SJCRH30 (cell line): ENCODE data around the gene CCDC172. TPM values are rescaled to one million over a fixed set of nuclear protein-coding genes. Genes with fewer than 3 reads are reported as not detected.
A peak's percentile ranks its signal among the peaks of the same experiment; 100 is the strongest.

Experiments used
- DNase-seq, 2 experiments: peaks; one replicate each; pipeline ENCODE4 v3.0.0-alpha.2; 2015 to 2020
- H3K27ac ChIP-seq: fragments of 250-450 bp; sonication (Bioruptor Pico); 2 replicates; pipeline ENCODE4 v1.5.1; 2020; ENCODE audit warnings: mild to moderate bottlenecking, moderate library complexity
- H3K27me3 ChIP-seq: fragments of 250-450 bp; sonication (Bioruptor Pico); 2 replicates; pipeline ENCODE4 v1.5.1; 2020; ENCODE audit warnings: mild to moderate bottlenecking, moderate library complexity
- H3K36me3 ChIP-seq: fragments of 250-450 bp; sonication (Bioruptor Pico); 2 replicates; pipeline ENCODE4 v1.5.1; 2020; ENCODE audit warnings: mild to moderate bottlenecking, moderate library complexity
- H3K4me1 ChIP-seq: fragments of 250-450 bp; sonication (Bioruptor Pico); 2 replicates; pipeline ENCODE4 v1.5.1; 2020; ENCODE audit warnings: mild to moderate bottlenecking, moderate library complexity
- H3K4me3 ChIP-seq: fragments of 250-450 bp; sonication (Bioruptor Pico); 2 replicates; pipeline ENCODE4 v1.5.1; 2020; ENCODE audit warnings: mild to moderate bottlenecking, moderate library complexity
- H3K9me3 ChIP-seq: fragments of 250-450 bp; sonication (Bioruptor Pico); replicated peaks from 2 replicates; pipeline ENCODE4 v1.5.1; 2020; ENCODE audit warnings: mild to moderate bottlenecking, moderate library complexity
- total RNA-seq: library from RNA; depleted of rRNA; stranded (reverse); fragments of >200 nt; shearing (Covaris generic); gene quantifications from 2 replicates; pipeline ENCODE4 v1.2.3, GENCODE V29; 2014

The CCDC172 gene
- total RNA-seq, 1 experiment from 2014 or later: not detected

DNA sequence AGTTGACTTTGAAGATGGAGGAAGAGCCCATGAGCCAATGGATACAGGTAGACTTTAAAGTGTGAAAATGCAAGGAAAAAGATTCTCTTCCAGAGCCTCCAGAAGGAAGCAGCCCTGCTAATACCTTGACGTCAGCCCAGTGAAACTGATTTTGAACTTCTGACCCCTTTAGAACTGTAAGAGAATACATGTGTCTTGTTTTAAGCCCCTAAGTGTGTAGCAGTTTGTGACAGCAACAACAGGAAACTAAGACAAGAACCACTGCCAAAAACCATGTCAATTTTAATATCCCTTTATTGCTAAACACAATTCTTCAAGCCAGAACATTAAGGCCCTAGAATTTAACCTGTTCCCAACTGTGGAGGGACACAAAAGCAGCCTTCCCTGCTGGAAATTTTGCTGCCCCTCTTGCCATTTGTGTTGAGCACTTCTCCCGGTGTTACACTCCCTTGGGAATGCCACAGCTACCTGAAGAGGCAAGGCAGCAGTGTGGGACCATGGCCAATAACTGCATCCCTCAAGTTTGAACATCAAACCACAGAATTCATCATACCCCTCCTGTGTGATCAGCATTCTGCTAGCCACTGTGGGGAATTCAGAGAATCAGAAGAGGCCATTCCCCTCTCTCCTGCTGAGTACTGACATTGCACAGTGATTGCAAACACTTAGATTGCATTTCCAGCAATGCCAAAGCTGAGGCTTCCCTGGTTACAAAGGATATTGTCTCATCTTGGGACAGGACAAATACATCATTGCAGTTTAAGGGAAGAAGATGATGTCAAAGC is 12.3 kb upstream of the CCDC172 start:
- H3K4me1 ChIP-seq: peaks cover 10% of the 10 kb centered on the region
- H3K9me3 ChIP-seq: no peaks in the 10 kb centered on the region
- no peak overlapping the region for H3K4me3 ChIP-seq
- H3K27me3 ChIP-seq: no peaks in the 10 kb centered on the region
- no peak overlapping the region for H3K27ac ChIP-seq
- DNase-seq: no peak
- H3K36me3 ChIP-seq: no peaks in the 10 kb centered on the region

DNA sequence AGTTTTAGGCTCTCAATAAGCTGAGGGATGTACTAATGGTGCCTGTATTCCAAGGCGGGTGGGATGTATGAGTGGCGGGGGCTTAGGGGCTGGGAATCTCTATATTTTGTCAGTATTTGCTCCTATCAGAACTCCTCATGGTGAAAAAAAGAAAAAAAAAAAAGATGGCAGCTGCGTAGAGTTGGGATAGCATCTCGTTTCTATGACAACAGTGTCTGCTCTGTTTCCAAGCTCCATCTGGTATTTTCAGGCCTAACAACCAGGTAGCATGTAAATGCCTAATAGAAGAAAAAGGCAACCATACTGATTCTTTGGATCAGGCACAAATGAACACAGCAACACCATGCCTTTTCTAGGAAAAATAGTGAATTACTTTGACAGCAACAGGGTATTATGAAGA is 11.7 kb upstream of the CCDC172 start:
- H3K9me3 ChIP-seq: no peaks in the 10 kb centered on the region
- H3K4me1 ChIP-seq: peaks cover 10% of the 10 kb centered on the region
- no peaks in the 10 kb centered on the region for H3K36me3 ChIP-seq
- no peak overlapping the region for H3K27ac ChIP-seq
- no peak overlapping the region for H3K4me3 ChIP-seq
- no peaks in the 10 kb centered on the region for H3K27me3 ChIP-seq
- no peak for DNase-seq

DNA sequence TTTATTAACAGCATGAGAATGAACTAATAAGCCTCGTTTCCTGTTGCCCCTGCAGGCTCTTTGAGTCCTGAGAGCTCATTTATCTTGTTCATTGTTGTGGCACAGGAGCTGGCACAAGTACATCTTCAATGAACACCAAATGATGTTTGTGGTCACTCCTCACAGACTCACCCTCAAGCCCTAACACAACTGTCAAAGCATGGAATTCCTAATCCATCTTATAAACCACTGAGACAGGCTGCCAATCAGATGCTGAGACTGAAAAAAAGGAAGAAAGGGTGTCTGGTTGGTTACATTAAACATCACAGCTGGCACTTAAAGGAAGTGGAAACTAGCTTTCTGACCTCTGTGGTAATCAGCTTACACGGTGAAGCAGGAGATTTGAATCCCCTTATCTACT is 7.7 kb upstream of the CCDC172 start:
- no peaks in the 10 kb centered on the region for H3K27me3 ChIP-seq
- H3K4me1 ChIP-seq: peaks cover 10% of the 10 kb centered on the region
- no peak overlapping the region for H3K4me3 ChIP-seq
- peak; percentile 19 to 72 for DNase-seq
- H3K36me3 ChIP-seq: no peaks in the 10 kb centered on the region
- H3K9me3 ChIP-seq: no peaks in the 10 kb centered on the region
- H3K27ac ChIP-seq: 0 out of 2 replicates have a peak overlapping the region, but pooled peaks have one; percentile 1

GRCh38 chr10:116324951-116325635 is 845 bp downstream of the CCDC172 start:
- H3K27me3 ChIP-seq: no peaks in the 10 kb centered on the region; the same call in 1 of the 2 replicates
- no peaks in the 10 kb centered on the region for H3K36me3 ChIP-seq
- DNase-seq: no peak
- H3K27ac ChIP-seq: no peak overlapping the region
- H3K4me1 ChIP-seq: no peaks in the 10 kb centered on the region
- no peak overlapping the region for H3K4me3 ChIP-seq
- H3K9me3 ChIP-seq: no peaks in the 10 kb centered on the region

- Histone ChIP-seq H3K4me1 (no peaks in the 10 kb centered on the region), H3K27ac (no peak overlapping the region), H3K9me3 (no peaks in the 10 kb centered on the region), H3K27me3 (no peaks in the 10 kb centered on the region; the same call in 1 of the 2 replicates), H3K36me3 (no peaks in the 10 kb centered on the region), H3K4me3 (no peak overlapping the region)
- no peak for DNase-seq
These were observed 1.7 kb downstream of the CCDC172 start for GRCh38 chr10:116325987-116326386.

DNA sequence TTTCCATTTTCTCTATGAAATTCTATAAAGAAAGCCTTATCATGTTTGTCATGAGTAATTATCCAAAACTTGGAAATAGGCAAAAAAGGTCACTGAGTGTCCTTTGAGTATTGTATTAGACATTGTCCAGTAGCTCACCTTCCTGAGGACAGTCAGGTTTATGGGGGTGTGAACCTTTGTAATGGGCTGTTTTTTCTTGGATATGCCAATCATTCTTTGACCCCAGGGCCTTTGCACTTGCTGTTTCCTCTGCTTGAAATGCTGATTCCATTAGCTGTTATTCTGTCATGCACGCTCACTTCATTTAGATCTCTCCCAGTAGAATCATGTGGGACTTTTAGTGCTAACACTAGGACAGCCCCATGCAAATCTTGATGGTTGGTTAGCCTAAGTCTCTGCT is 4.9 kb downstream of the CCDC172 start:
- Histone ChIP-seq H3K9me3 (no peaks in the 10 kb centered on the region), H3K36me3 (no peaks in the 10 kb centered on the region), H3K4me1 (no peaks in the 10 kb centered on the region), H3K27me3 (no peaks in the 10 kb centered on the region; the same call in 1 of the 2 replicates), H3K4me3 (no peak overlapping the region), H3K27ac (no peak overlapping the region)
- no peak for DNase-seq

GRCh38 chr10:116331815-116332214 is 7.6 kb downstream of the CCDC172 start:
- Histone ChIP-seq H3K27ac (no peak overlapping the region), H3K27me3 (no peaks in the 10 kb centered on the region), H3K9me3 (no peaks in the 10 kb centered on the region), H3K4me1 (no peaks in the 10 kb centered on the region), H3K4me3 (no peak overlapping the region), H3K36me3 (no peaks in the 10 kb centered on the region)
- DNase-seq: no peak

GRCh38 chr10:116336866-116337265 is 12.6 kb downstream of the CCDC172 start:
- no peak for DNase-seq
- Histone ChIP-seq H3K27me3 (no peaks in the 10 kb centered on the region), H3K27ac (no peak overlapping the region), H3K9me3 (no peaks in the 10 kb centered on the region), H3K4me1 (no peaks in the 10 kb centered on the region), H3K36me3 (no peaks in the 10 kb centered on the region), H3K4me3 (no peak overlapping the region)

- Histone ChIP-seq H3K27ac (no peak overlapping the region), H3K36me3 (no peaks in the 10 kb centered on the region), H3K4me3 (no peak overlapping the region), H3K9me3 (no peaks in the 10 kb centered on the region; the same call in 1 of the 2 replicates), H3K27me3 (no peaks in the 10 kb centered on the region), H3K4me1 (no peaks in the 10 kb centered on the region; the same call in 1 of the 2 replicates)
- no peak for DNase-seq
These were observed 27.9 kb downstream of the CCDC172 start for GRCh38 chr10:116352125-116352524.

GRCh38 chr10:116353817-116354216 is 29.6 kb downstream of the CCDC172 start:
- H3K9me3 ChIP-seq: no peaks in the 10 kb centered on the region; the same call in 1 of the 2 replicates
- DNase-seq: no peak

DNA sequence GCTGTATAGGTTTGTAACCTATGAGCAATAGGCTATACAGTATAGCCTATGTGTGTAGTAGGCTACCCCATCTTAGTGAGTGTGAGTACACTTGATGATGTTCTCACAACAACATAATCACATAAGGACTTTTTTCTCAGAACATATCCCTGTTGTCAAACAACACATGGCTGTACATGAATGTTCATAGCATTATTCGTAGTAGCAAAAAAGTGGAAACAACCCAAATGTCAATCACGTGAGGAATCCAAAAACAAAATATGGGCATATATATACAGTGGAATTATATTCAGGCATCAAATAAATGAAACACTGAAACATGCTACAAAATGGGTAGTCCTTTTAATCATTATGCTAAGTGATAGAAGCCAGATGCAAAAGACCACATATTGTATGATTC is 31.1 kb downstream of the CCDC172 start:
- H3K4me1 ChIP-seq: no peaks in the 10 kb centered on the region; the same call in 1 of the 2 replicates
- H3K9me3 ChIP-seq: no peaks in the 10 kb centered on the region; the same call in 1 of the 2 replicates
- DNase-seq: no peak
- no peaks in the 10 kb centered on the region for H3K36me3 ChIP-seq
- no peak overlapping the region for H3K27ac ChIP-seq
- no peak overlapping the region for H3K4me3 ChIP-seq
- no peaks in the 10 kb centered on the region for H3K27me3 ChIP-seq

More at GRCh38 chr10:116353817-116354216, 29.6 kb downstream of the CCDC172 start:
- Histone ChIP-seq H3K4me3 (no peak overlapping the region), H3K36me3 (no peaks in the 10 kb centered on the region), H3K27me3 (no peaks in the 10 kb centered on the region), H3K27ac (no peak overlapping the region), H3K4me1 (no peaks in the 10 kb centered on the region; the same call in 1 of the 2 replicates)

GRCh38 chr10:116356833-116357232 is 32.6 kb downstream of the CCDC172 start:
- Histone ChIP-seq H3K4me1 (no peaks in the 10 kb centered on the region; the same call in 1 of the 2 replicates), H3K27me3 (no peaks in the 10 kb centered on the region), H3K4me3 (no peak overlapping the region), H3K36me3 (no peaks in the 10 kb centered on the region), H3K27ac (no peak overlapping the region), H3K9me3 (no peaks in the 10 kb centered on the region; the same call in 1 of the 2 replicates)
- DNase-seq: no peak

DNA sequence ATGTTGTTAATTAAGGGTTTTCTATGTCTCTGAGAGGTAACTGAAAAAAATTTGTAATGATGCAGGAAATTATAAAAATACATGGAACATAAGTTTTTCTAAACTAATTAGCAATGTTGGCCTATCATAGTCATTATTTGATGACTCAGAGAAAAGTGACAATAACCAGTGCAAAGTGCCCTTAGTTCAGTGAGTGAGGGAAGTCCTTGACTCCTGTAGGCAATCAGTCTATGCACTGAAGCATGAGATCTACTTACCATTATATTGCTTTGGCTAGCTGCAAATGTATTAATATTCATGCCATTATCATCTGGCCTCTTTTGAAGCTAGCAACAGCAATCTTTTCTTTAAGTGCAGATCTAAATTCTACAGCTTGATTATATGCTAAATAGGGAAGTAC is 40.6 kb downstream of the CCDC172 start:
- no peaks in the 10 kb centered on the region for H3K36me3 ChIP-seq
- H3K27me3 ChIP-seq: no peaks in the 10 kb centered on the region
- no peaks in the 10 kb centered on the region for H3K4me1 ChIP-seq
- DNase-seq: no peak
- H3K9me3 ChIP-seq: no peaks in the 10 kb centered on the region
- H3K4me3 ChIP-seq: no peak overlapping the region
- no peak overlapping the region for H3K27ac ChIP-seq

- H3K4me1 ChIP-seq: peaks cover 12% of the 10 kb centered on the region
- H3K27ac ChIP-seq: peak overlapping the region; percentile 29
- H3K36me3 ChIP-seq: no peaks in the 10 kb centered on the region
- H3K4me3 ChIP-seq: no peak overlapping the region; the same call in 1 of the 2 replicates
- DNase-seq: peak in 1 of 2 experiments; percentile 21
- no peaks in the 10 kb centered on the region for H3K27me3 ChIP-seq
- H3K9me3 ChIP-seq: no peaks in the 10 kb centered on the region
These were observed 47.5 kb downstream of the CCDC172 start for GRCh38 chr10:116371737-116372136.

- H3K36me3 ChIP-seq: no peaks in the 10 kb centered on the region
- H3K27ac ChIP-seq: no peak overlapping the region
- no peak overlapping the region for H3K4me3 ChIP-seq
- H3K27me3 ChIP-seq: no peaks in the 10 kb centered on the region
- no peak for DNase-seq
- no peaks in the 10 kb centered on the region for H3K9me3 ChIP-seq
- H3K4me1 ChIP-seq: peaks cover 3% of the 10 kb centered on the region; the same call in 1 of the 2 replicates
These were observed 58.0 kb downstream of the CCDC172 start for GRCh38 chr10:116382290-116382689.
